ENCODE results near the gene NR1I3. TPM values are rescaled to one million over a fixed set of nuclear protein-coding genes. Genes with fewer than 3 reads are reported as not detected.

NR1I3 gene
- total RNA-seq (2022; extraction: Qiagen RNA extraction) = not detected in 5 replicates

GRCh38 chr1:161238039-161238473 is at the start of gene NR1I3:
Gene NR1I3, minus strand, starts transcription at chr1:161238203. Its CDS starts 1,638 bp downstream, at chr1:161236565.

DNA sequence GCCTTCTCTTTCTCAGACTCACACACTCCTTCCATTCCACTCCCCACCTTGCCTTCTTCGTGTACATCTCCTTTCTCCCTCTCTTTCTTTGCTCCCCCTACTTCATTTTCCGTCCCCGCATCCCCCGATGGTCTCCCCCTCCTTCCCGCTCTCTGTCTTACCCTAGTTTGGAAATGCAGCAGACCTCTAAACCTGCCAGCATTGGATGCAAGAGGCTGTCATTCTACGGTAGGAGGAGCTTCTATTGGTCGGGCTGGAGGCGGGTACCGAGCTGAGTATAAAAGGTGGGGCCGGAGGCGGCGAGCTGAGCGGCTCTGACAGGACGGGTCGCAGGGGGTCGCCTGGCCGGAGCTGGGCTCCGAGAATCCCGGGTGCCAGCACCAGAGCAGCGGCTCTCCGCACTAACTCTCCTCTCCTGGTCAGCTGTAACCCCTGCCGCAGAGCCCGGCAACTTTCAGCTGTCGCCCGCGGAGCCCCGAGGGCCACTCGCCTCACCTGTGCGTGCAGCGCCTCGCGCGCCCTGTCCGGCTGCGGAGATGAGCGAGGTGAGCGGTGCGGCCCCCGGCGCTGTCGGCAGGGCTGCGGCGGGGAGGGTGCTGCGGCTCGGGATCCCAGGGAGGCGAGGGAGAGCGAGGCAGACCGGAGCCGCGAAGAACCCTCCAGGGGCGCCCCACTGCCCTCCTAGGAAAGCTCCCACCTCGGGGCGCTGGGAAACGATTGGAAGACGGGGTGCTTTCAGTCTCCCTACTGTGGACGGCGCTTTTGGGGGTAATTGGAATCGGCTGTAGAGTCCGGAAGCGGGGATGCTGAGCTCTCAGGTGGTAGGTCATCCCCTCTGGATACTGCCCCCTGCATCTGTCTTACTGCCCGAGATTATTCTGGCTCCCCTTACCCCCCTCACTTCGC is 20.7 kb upstream of the NR1I3 start, which contains the start of gene PCP4L1:
Gene PCP4L1 (plus strand): TSS at position 307 of the 906 bp plus-strand sequence. CDS start 230 bp downstream, at position 537.

GRCh38 chr1:161225534-161226319 is 12.3 kb downstream of the NR1I3 start, which contains the start of gene TOMM40L:
Gene TOMM40L, plus strand, starts transcription at chr1:161226060. Its CDS starts 430 bp downstream, at chr1:161226490.

DNA sequence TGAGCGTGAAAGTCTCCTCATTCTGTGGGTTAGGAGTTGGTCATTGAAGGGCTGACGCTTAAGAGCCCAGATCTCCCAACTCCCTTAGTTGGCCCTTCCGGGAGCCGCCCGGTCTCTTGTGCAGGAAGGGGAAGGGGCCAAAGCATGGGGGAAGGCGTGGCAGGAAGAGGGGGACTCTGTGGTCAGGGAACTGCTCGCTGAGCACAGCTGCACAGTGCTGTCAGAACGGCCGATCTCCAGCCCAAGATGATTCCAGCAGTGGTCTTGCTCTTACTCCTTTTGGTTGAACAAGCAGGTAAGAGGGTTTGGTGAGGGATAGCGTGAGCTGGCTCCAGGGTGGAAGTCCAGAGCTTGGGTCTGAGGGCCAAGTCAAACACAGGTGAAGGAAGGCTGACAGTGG is 22.9 kb downstream of the NR1I3 start, which contains the start of gene FCER1G:
Gene FCER1G (plus strand): TSS at position 220 of the 400 bp plus-strand sequence. CDS start 27 bp downstream, at position 247.

GRCh38 chr1:161201836-161202712 is 35.9 kb downstream of the NR1I3 start, which contains the start of gene NDUFS2:
Gene NDUFS2, plus strand, starts transcription at chr1:161202367. Its CDS starts 19 bp downstream, at chr1:161202386.

GRCh38 chr1:161198897-161199431 is 39.0 kb downstream of the NR1I3 start, which contains the start of gene ADAMTS4:
Gene ADAMTS4, minus strand, starts transcription at chr1:161199054. Its CDS starts 427 bp downstream, at chr1:161198627.

Other genes starting within 250 kb of the NR1I3 start
- 47.1 to 81.0 TPM (median 59.6 TPM) in 5 replicates for gene F11R, start 217.1 kb downstream of the NR1I3 start, total RNA-seq (2022; extraction: Qiagen RNA extraction)
- 0.36 to 0.44 TPM (median 0.39 TPM) in 4 of 5 replicates, not detected in the other for gene TSTD1, start 199.2 kb downstream of the NR1I3 start, total RNA-seq (2022; extraction: Qiagen RNA extraction)
- gene USF1, start 192.2 kb downstream of the NR1I3 start, total RNA-seq (2022; extraction: Qiagen RNA extraction) = 44.3 to 53.3 TPM (median 48.2 TPM) in 5 replicates
- 0.05 to 0.15 TPM (median 0.12 TPM) in 5 replicates for gene ARHGAP30, start 168.3 kb downstream of the NR1I3 start, total RNA-seq (2022; extraction: Qiagen RNA extraction)
- gene NECTIN4, start 148.6 kb downstream of the NR1I3 start, total RNA-seq (2022; extraction: Qiagen RNA extraction) = 1.00 to 2.2 TPM (median 2.0 TPM) in 5 replicates
- 1.5 to 2.6 TPM (median 1.9 TPM) in 5 replicates for gene KLHDC9, start 139.8 kb downstream of the NR1I3 start, total RNA-seq (2022; extraction: Qiagen RNA extraction)
- 97.4 to 109 TPM (median 107 TPM) in 5 replicates for gene PFDN2, start 120.2 kb downstream of the NR1I3 start, total RNA-seq (2022; extraction: Qiagen RNA extraction)
- 29.9 to 32.4 TPM (median 30.9 TPM) in 5 replicates for gene NIT1, start 120.1 kb downstream of the NR1I3 start, total RNA-seq (2022; extraction: Qiagen RNA extraction)
- 30.0 to 33.7 TPM (median 30.7 TPM) in 5 replicates for gene DEDD, start 105.5 kb downstream of the NR1I3 start, total RNA-seq (2022; extraction: Qiagen RNA extraction)
- 85.4 to 123 TPM (median 86.5 TPM) in 5 replicates for gene UFC1, start 84.2 kb downstream of the NR1I3 start, total RNA-seq (2022; extraction: Qiagen RNA extraction)
- 19.7 to 23.1 TPM (median 21.3 TPM) in 5 replicates for gene USP21, start 78.7 kb downstream of the NR1I3 start, total RNA-seq (2022; extraction: Qiagen RNA extraction)
- gene PPOX, start 71.8 kb downstream of the NR1I3 start, total RNA-seq (2022; extraction: Qiagen RNA extraction) = 12.7 to 17.2 TPM (median 16.4 TPM) in 5 replicates
- gene B4GALT3, start 60.7 kb downstream of the NR1I3 start, total RNA-seq (2022; extraction: Qiagen RNA extraction) = 22.6 to 25.6 TPM (median 24.1 TPM) in 5 replicates
- gene ADAMTS4, start 39.1 kb downstream of the NR1I3 start, total RNA-seq (2022; extraction: Qiagen RNA extraction) = 0.02 to 0.18 TPM in 2 of 5 replicates, not detected in the others
- gene NDUFS2, start 35.8 kb downstream of the NR1I3 start, total RNA-seq (2022; extraction: Qiagen RNA extraction) = 77.6 to 110 TPM (median 81.3 TPM) in 5 replicates
- gene FCER1G, start 22.9 kb downstream of the NR1I3 start, total RNA-seq (2022; extraction: Qiagen RNA extraction) = 0.22 to 0.43 TPM (median 0.28 TPM) in 3 of 5 replicates, not detected in the others
- gene APOA2, start 14.6 kb downstream of the NR1I3 start, total RNA-seq (2022; extraction: Qiagen RNA extraction) = 1.2 to 2.3 TPM in 2 of 5 replicates, not detected in the others
- 10.6 to 13.0 TPM (median 11.1 TPM) in 5 replicates for gene TOMM40L, start 12.1 kb downstream of the NR1I3 start, total RNA-seq (2022; extraction: Qiagen RNA extraction)
- gene PCP4L1, start 20.5 kb upstream of the NR1I3 start, total RNA-seq (2022; extraction: Qiagen RNA extraction) = 0.09 to 0.17 TPM (median 0.12 TPM) in 4 of 5 replicates, not detected in the other
- 0.13 to 0.27 TPM (median 0.21 TPM) in 4 of 5 replicates, not detected in the other for gene MPZ, start 71.8 kb upstream of the NR1I3 start, total RNA-seq (2022; extraction: Qiagen RNA extraction)
- gene SDHC, start 76.2 kb upstream of the NR1I3 start, total RNA-seq (2022; extraction: Qiagen RNA extraction) = 244 to 267 TPM (median 250 TPM) in 5 replicates
- 0.14 to 0.25 TPM (median 0.22 TPM) in 3 of 5 replicates, not detected in the others for gene CFAP126, start 129.7 kb upstream of the NR1I3 start, total RNA-seq (2022; extraction: Qiagen RNA extraction)

Measured in A549 treated with Hydrocortisone at 1 μM for 4 hours (cell line).